ENCODE results near the gene CXCL6.

Gene CXCL6

DNA sequence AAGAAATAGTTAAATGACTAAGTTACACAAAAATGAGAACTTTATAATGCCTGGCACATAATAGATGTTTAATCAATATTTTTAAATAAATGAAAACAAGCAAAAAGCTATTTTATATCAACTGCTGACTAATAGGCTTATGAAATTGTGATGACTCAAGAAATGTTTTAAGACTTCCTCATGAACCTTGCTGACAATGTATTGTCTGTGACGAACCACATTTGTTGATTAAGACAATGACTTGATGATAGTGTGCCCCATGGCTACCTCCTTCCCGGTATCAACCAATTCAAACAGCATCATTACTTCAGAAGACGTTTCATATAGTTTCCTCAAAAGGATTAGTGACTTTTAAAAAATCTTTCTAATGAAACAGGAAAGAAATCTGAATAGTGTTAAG is 7.9 kb downstream of the CXCL6 start:
- no peak for DNase-seq

GRCh38 chr4:73844806-73845205 is 8.3 kb downstream of the CXCL6 start:
- DNase-seq, result no peak

GRCh38 chr4:73847526-73848182 is 11.2 kb downstream of the CXCL6 start:
- no peak for DNase-seq

DNA sequence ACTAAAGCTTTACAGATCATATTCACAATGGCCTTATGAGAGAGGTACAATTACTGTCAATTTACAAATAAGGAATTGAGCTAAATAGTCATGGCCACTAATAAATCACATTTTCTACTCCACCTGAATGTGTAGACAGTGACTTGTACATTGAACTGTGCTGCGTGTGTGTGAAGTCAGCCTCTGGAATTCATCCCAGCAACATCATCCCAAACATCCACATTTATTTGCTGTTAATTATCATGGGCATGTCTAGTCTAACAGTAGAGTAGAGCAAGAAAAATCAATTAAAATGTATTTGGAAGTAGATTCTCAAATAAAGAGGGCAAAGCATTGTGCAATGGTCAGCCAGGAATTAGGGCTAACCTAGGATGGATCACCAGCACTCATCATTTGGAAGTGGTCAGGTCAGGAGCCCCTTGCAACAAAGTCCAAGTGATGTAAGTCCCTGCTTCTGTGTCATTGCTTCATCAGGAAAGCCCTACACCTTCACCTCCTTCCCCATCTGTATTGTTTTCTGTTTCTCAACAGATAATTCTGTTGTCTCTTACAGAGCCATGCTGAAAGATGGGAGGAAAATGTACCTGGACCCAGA is 11.8 kb downstream of the CXCL6 start:
- DNase-seq, result no peak

DNA sequence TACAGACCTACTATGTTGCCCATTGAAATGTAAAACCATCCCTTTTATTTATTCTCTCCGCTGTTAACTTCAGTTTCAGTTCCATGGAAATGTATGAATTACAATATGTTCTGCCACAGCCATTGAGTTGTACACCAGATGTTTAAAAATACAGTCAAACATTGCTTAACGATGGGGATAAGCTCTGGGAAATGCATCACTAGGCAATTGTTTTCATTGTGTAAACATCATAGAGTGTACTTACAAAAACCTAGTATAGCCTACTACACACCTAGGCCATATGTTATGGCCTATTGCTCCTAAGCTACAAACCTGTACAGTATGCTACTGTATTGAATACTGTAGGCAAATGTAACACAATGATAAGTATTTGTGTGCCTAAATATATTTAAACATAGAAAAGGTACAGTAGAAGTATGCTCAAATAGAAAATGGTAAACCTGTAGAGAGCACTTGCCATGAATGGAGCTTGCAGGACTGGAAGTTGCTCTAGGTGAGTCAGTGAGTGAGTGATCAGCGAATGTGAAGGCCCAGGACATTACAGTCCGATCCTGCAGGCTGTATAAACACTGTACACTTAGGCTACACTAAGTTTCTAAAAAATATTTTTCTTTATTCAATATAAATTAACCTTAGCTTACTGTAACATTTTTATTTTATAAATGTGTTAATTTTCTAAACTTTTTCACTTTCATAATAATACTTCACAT is 13.9 kb downstream of the CXCL6 start:
- no peak for DNase-seq

DNA sequence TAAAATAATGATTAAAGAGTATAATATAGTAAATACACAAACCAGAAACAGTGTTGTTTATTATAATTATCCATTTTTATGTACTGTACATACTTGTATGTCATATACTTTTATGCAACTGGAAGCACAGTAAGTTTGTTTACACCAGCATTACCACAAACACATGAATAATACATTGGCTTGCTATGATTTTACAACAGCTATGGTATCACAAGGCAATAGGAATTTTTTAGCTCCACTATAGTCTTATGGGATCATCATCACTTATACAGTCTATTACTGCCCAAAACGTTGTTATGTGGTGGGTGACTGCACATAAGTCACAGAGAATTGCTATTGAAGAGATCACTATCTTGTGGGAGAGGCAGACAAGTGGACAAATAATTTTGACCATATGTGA is 14.8 kb downstream of the CXCL6 start:
- no peak for DNase-seq

DNA sequence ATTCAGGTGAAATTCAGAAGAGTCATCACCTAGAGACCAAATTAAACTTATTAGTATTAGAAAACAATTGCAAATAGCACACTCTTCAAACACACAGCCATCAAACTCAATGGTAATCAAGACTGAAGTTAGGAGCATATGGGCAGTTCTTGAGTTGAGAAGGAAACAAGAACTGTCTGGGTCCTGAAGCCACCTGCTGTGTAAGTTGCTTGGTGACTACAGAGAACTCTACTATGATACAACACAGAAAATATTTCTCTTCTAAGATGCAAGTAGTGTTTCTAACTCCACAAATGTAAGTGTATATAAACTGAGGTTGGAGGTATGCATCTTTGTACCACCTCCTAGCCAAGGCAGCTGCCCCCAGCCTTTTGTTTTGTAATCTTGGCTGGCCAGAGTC is 16.3 kb downstream of the CXCL6 start:
- no peak for DNase-seq

DNA sequence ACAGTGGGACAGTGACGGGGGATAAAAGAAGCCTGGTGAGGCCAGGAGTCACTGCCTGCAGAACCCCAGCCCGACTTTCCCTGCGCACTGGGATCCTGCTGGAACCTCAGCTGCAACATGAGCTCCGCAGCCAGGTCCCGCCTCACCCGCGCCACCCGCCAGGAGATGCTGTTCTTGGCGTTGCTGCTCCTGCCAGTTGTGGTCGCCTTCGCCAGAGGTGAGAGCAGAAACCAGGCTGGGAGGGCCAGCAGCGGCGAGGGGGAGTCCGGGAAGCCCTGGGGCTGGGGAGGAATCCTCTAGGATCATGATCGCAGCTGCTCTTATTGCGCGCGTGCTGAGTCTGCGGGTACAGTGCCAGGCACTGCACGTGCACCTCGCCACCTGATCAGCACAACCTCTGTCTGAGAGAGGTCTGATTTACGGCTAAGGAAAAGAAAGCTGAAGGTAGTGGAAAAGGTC is 16.8 kb downstream of the CXCL6 start, which contains the start of gene PF4V1:
TSS of gene PF4V1 (plus strand) at position 51 of the 459 bp plus-strand sequence. CDS start at position 118, 67 bp downstream.
- DNase-seq, result no peak

DNA sequence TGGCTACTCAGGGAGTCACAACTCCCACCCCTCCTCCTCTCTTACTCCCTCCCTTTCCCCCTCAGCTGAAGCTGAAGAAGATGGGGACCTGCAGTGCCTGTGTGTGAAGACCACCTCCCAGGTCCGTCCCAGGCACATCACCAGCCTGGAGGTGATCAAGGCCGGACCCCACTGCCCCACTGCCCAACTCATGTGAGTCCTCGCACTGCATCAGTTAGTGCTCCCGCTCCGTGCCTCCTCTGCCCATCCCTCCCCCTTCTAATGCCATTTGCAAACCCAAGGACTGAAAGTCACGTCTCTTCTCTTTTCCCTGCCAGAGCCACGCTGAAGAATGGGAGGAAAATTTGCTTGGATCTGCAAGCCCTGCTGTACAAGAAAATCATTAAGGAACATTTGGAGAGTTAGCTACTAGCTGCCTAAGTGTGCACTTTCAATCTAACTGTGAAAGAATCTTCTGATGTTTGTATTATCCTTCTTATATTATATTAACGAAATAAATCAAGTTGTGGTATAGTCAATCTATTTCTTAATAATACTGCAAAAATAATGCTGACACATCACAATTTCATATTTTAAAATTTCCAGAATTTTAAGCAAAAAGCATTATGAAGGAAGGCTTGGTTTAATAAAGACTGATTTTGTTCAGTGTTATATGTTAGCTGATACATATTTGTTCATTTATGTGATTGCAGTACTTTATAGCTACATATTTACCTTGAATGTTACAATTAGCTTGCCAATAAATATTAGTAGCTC is 17.4 kb downstream of the CXCL6 start:
- DNase-seq, result no peak

DNA sequence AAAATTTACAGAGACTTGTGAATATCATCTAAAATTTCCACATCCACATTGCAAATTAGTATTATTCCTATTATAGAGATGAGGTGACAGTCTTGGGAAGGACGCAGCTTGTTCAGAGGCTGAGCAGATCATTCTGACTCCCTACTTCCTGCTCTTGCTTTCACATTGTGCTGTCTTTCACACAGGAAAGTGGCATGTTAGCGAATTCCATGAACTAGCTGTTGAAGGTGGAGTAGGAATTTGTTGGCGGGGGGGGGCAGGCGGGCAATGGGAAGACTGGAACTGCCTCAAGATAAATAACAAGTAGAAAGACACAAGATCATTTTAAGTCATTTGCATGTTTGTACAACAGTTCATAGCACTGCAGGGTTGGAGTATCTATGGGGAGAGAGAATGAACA is 18.9 kb downstream of the CXCL6 start:
- no peak for DNase-seq

DNA sequence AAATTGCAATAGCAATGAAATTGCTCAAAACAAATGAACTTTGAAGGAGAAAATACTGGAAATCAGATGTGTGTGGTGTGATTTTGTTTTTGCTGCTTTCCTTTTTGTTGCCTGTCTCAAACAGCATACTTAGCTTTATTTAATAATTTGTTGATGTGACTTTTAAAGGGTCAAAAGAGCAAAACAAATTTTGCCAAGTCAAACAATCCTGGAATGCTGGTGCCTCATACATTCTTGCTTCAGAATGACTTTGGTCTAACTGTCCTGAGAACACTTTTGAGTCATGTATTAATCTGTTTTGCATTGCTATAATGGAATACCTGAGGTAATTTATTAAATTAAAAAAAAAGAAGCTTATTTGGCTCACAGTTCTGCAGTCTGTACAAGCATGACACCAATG is 20.0 kb downstream of the CXCL6 start:
- DNase-seq, result no peak

GRCh38 chr4:73859614-73860088 is 23.2 kb downstream of the CXCL6 start:
- DNase-seq, result no peak

GRCh38 chr4:73860181-73860580 is 23.7 kb downstream of the CXCL6 start:
- no peak for DNase-seq

DNA sequence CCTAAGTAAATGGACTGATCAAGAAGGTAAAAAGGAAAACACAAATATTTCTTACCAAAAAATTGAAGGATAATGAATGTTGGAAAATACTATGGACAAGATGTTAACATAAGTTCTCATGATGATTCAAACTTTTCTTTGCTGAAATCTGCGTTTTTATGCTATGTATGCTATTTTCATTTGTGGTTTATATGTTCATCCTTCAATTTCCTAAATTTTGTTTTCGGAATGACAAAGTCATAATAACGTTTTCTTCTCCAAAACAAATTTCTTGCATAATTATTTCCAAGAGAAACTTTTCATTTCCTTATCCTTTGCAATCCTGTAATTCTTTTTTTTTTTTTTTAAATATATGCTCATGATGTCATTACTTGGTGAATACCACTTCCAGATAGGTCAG is 24.4 kb downstream of the CXCL6 start:
- no peak for DNase-seq

DNA sequence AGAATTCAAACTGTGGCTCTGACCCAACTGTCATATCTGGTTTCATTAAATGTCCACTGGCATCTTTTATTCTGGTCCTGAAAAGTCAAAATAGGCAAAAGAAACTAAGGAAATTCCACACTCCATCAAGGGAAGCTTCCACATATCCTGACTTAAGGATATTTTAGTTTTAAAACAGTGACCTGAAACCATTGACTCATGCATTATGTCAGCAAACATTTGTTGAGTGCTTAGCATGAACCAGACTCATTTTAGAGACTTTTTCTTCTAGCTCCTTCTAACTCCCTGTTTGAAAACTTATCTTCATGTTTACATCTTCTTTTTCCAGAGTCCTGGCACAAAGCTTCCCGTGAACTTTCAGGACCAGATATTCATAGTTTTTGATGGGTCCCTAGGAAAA is 25.8 kb downstream of the CXCL6 start:
- DNase-seq, result no peak

GRCh38 chr4:73864365-73864764 is 27.9 kb downstream of the CXCL6 start:
- DNase-seq, result peak; percentile 6

DNA sequence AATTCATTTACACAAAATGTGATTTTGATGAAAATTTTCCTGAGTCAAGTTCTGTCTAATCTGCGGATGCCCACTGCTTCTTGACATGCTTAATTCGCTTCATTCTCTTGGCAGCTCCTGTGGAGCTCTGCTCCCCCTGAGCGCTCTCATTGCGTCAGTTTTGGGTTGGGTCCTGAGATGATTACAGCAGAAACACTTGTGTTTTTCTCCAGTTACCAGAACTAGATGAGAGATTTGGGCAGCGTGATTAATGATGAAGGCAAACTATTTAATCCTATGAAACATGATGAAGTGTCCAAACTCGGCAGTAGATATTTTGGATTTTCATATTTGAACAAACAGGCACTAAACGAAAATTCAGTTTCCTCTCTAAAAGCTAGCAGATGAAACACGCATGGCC is 28.5 kb downstream of the CXCL6 start:
- DNase-seq, result no peak

GRCh38 chr4:73865431-73866096 is 29.1 kb downstream of the CXCL6 start:
- DNase-seq, result no peak

GRCh38 chr4:73866246-73866645 is 29.8 kb downstream of the CXCL6 start:
- no peak for DNase-seq

GRCh38 chr4:73867783-73868182 is 31.3 kb downstream of the CXCL6 start:
- no peak for DNase-seq

DNA sequence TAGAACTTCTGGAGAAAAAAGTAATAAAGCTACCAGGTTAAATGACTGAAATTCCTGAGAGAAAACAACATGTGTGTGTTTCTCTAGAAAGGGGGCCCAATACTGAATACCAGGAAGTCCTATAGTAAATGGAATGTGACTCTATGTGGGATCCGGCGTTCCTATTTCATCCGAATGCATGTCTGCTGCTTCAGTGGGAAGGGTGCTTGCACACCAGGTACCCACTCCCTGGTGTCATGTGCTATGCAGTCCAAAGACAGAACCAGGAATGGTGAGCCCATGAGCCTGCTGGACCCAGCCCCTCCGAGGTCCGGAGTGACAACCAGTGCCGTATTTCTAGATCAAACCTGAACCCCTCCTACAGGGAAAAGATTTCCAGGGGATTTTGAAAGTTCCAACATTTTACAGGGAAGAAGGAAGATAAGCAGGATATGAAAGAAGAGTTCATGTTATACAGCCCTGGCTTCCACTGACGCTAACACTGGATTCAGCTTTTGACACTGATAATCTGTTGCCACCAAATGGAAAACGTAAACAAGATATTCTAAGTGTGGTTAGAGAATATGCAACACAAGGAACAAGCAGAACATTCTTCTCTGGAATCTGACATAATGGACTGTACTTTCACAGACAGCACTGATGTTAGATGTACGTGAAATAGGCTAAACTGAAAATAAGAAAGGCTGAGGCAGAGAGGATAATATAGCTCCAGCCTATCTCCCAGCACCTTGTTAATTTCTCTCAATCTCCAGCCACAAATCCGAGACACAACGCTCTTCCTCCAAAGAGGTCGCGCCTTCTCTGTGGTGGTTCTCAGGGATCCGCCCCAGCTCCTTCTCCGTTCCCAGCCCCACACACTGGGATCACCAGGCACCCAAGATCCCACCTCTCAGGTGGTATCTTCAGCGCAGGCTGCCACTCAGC is 32.0 kb downstream of the CXCL6 start:
- DNase-seq, result no peak

Measured in NCI-H1105 treated with DMSO at 0.1 percent for 48 hours (cell line).